ENCODE data around the gene AARS2.

The AARS2 gene

GRCh38 chr6:44260011-44260410, 53.1 kb downstream of the AARS2 start:
- DNase-seq, result no peak

GRCh38 chr6:44258921-44259320, 54.2 kb downstream of the AARS2 start:
- DNase-seq, result no peak

- no peak for DNase-seq
These were observed 54.8 kb downstream of the AARS2 start for GRCh38 chr6:44258325-44258863.

GRCh38 chr6:44257753-44258324, 55.3 kb downstream of the AARS2 start:
- no peak for DNase-seq

- DNase-seq, result peak; percentile 21
These were observed 56.0 kb downstream of the AARS2 start, which contains the start of gene SLC35B2 for GRCh38 chr6:44257025-44257752. Gene SLC35B2 (minus strand): TSS chr6:44257528. CDS start chr6:44257410, 118 bp downstream.

- no peak for DNase-seq
These were observed 56.4 kb downstream of the AARS2 start for GRCh38 chr6:44256775-44257024.

- no peak for DNase-seq
These were observed 57.0 kb downstream of the AARS2 start for GRCh38 chr6:44255871-44256774.

- no peak for DNase-seq
These were observed 57.9 kb downstream of the AARS2 start for GRCh38 chr6:44255105-44255808.

GRCh38 chr6:44254191-44255104, 58.7 kb downstream of the AARS2 start:
- no peak for DNase-seq

GRCh38 chr6:44253307-44254101, 59.6 kb downstream of the AARS2 start:
- peak; percentile 16 for DNase-seq

GRCh38 chr6:44251576-44252524, 61.3 kb downstream of the AARS2 start:
- no peak for DNase-seq

GRCh38 chr6:44250718-44251123, 62.4 kb downstream of the AARS2 start:
- DNase-seq, result no peak

- no peak for DNase-seq
These were observed 63.0 kb downstream of the AARS2 start for GRCh38 chr6:44250067-44250717.

All from GDM1 (cell line).